ENCODE measurements around the gene PLA2G15. TPM values are rescaled to one million over a fixed set of nuclear protein-coding genes. Genes with fewer than 3 reads are reported as not detected.

PLA2G15 gene
- total RNA-seq, 2 donors from 2014 or later, result 28.3 to 29.1 TPM

- peak overlapping the region; percentile 56 to 61 for H3K4me3 ChIP-seq
- no peak for DNase-seq (ENCODE audit: low spot score)
- no peaks in the 10 kb centered on the region for H3K9me3 ChIP-seq
- no peaks in the 10 kb centered on the region for H3K36me3 ChIP-seq
- H3K27ac ChIP-seq, result peak overlapping the region; percentile 80 to 87
- H3K4me1 ChIP-seq, result peaks cover 0 to 48% of the 10 kb centered on the region in 2 donors
- TF ChIP-seq CTCF (IDR thresholded peaks at IDR 0.05), result no peak
- H3K27me3 ChIP-seq, result no peaks in the 10 kb centered on the region
Measured at GRCh38 chr16:68236826-68237242, 8.3 kb upstream of the PLA2G15 start.

GRCh38 chr16:68237243-68238028 lies 7.7 kb upstream of the PLA2G15 start:
- peak; percentile 99 for DNase-seq (ENCODE audit: low spot score)
- Histone ChIP-seq H3K36me3 (no peaks in the 10 kb centered on the region), H3K4me3 (peak overlapping the region; percentile 56 to 61), H3K4me1 (peaks cover 0 to 48% of the 10 kb centered on the region in 2 donors), H3K27me3 (no peaks in the 10 kb centered on the region), H3K27ac (peak overlapping the region; percentile 80 to 87), H3K9me3 (no peaks in the 10 kb centered on the region)
- TF ChIP-seq CTCF (IDR thresholded peaks at IDR 0.05), result no peak

GRCh38 chr16:68238029-68238345 lies 7.2 kb upstream of the PLA2G15 start:
- Histone ChIP-seq H3K27ac (peak overlapping the region; percentile 80 to 87), H3K4me1 (peaks cover 0 to 48% of the 10 kb centered on the region in 2 donors), H3K27me3 (no peaks in the 10 kb centered on the region), H3K9me3 (no peaks in the 10 kb centered on the region), H3K36me3 (no peaks in the 10 kb centered on the region), H3K4me3 (peak overlapping the region; percentile 56 to 61)
- DNase-seq (ENCODE audit: low spot score), result no peak
- no peak for TF ChIP-seq CTCF (IDR thresholded peaks at IDR 0.05)

GRCh38 chr16:68242085-68242484 lies 3.1 kb upstream of the PLA2G15 start:
- TF ChIP-seq CTCF (IDR thresholded peaks at IDR 0.05), result no peak
- Histone ChIP-seq H3K4me1 (peaks cover 0 to 43% of the 10 kb centered on the region in 2 donors), H3K27me3 (no peaks in the 10 kb centered on the region), H3K27ac (no peak overlapping the region), H3K4me3 (no peak overlapping the region), H3K9me3 (no peaks in the 10 kb centered on the region), H3K36me3 (no peaks in the 10 kb centered on the region)
- DNase-seq (ENCODE audit: low spot score), result no peak

- Histone ChIP-seq H3K9me3 (no peaks in the 10 kb centered on the region), H3K4me3 (no peak overlapping the region), H3K36me3 (no peaks in the 10 kb centered on the region), H3K4me1 (peaks cover 0 to 49% of the 10 kb centered on the region in 2 donors), H3K27ac (no peak overlapping the region), H3K27me3 (no peaks in the 10 kb centered on the region)
- no peak for DNase-seq (ENCODE audit: low spot score)
- no peak for TF ChIP-seq CTCF (IDR thresholded peaks at IDR 0.05)
Measured at GRCh38 chr16:68242926-68243858, 2.0 kb upstream of the PLA2G15 start.
